Measurements from ENCODE around the gene PTPN14.

Gene PTPN14

GRCh38 chr1:214420833-214421232, 130.6 kb downstream of the PTPN14 start:
- Histone ChIP-seq H3K36me3 (replicated peaks; ENCODE audit: low read depth, low read length) (no peaks in the 10 kb centered on the region), H3K9ac (ENCODE audit: low read length) (no peak overlapping the region), H2AFZ (ENCODE audit: low read depth, low read length) (no peak overlapping the region), H3K9me3 (ENCODE audit: insufficient read depth, low read length) (no peaks in the 10 kb centered on the region), H3K79me2 (ENCODE audit: low read length) (no peaks in the 10 kb centered on the region), H4K20me1 (ENCODE audit: insufficient read depth, low read length) (no peaks in the 10 kb centered on the region), H3K4me1 (ENCODE audit: low read length) (no peaks in the 10 kb centered on the region), H3K4me3 (ENCODE audit: low read length) (no peak overlapping the region), H3K4me2 (ENCODE audit: low read length) (no peak overlapping the region), H3K27me3 (ENCODE audit: low read depth, low read length) (peaks cover 29% of the 10 kb centered on the region), H3K27ac (ENCODE audit: low read length) (no peak overlapping the region)
- TF ChIP-seq CTCF (IDR thresholded peaks at IDR 0.05; ENCODE audit: low read depth, low read length) (no peak), EZH2phosphoT487 (IDR thresholded peaks at IDR 0.05; ENCODE audit: low read depth) (no peak)

GRCh38 chr1:214420341-214420740, 131.1 kb downstream of the PTPN14 start:
- H3K79me2 ChIP-seq (ENCODE audit: low read length): no peaks in the 10 kb centered on the region
- peaks cover 29% of the 10 kb centered on the region for H3K27me3 ChIP-seq (ENCODE audit: low read depth, low read length)
- no peaks in the 10 kb centered on the region for H3K36me3 ChIP-seq (replicated peaks; ENCODE audit: low read depth, low read length)
- TF ChIP-seq EZH2phosphoT487 (IDR thresholded peaks at IDR 0.05; ENCODE audit: low read depth): no peak
- no peak for TF ChIP-seq CTCF (IDR thresholded peaks at IDR 0.05; ENCODE audit: low read depth, low read length)
- no peak overlapping the region for H3K27ac ChIP-seq (ENCODE audit: low read length)
- H3K9me3 ChIP-seq (ENCODE audit: insufficient read depth, low read length): no peaks in the 10 kb centered on the region
- no peak overlapping the region for H3K9ac ChIP-seq (ENCODE audit: low read length)
- H3K4me3 ChIP-seq (ENCODE audit: low read length): no peak overlapping the region
- no peaks in the 10 kb centered on the region for H4K20me1 ChIP-seq (ENCODE audit: insufficient read depth, low read length)
- H3K4me2 ChIP-seq (ENCODE audit: low read length): no peak overlapping the region
- no peak overlapping the region for H2AFZ ChIP-seq (ENCODE audit: low read depth, low read length)
- H3K4me1 ChIP-seq (ENCODE audit: low read length): no peaks in the 10 kb centered on the region

- H3K4me1 ChIP-seq (ENCODE audit: low read length): no peaks in the 10 kb centered on the region
- H3K9ac ChIP-seq (ENCODE audit: low read length): no peak overlapping the region
- TF ChIP-seq EZH2phosphoT487 (IDR thresholded peaks at IDR 0.05; ENCODE audit: low read depth) (no peak), CTCF (IDR thresholded peaks at IDR 0.05; ENCODE audit: low read depth, low read length) (no peak)
- peaks cover 26% of the 10 kb centered on the region for H3K27me3 ChIP-seq (ENCODE audit: low read depth, low read length)
- H3K36me3 ChIP-seq (replicated peaks; ENCODE audit: low read depth, low read length): no peaks in the 10 kb centered on the region
- H2AFZ ChIP-seq (ENCODE audit: low read depth, low read length): no peak overlapping the region
- H3K4me2 ChIP-seq (ENCODE audit: low read length): no peak overlapping the region
- H4K20me1 ChIP-seq (ENCODE audit: insufficient read depth, low read length): no peaks in the 10 kb centered on the region
- no peak overlapping the region for H3K4me3 ChIP-seq (ENCODE audit: low read length)
- no peak overlapping the region for H3K27ac ChIP-seq (ENCODE audit: low read length)
- no peaks in the 10 kb centered on the region for H3K9me3 ChIP-seq (ENCODE audit: insufficient read depth, low read length)
- H3K79me2 ChIP-seq (ENCODE audit: low read length): no peaks in the 10 kb centered on the region
Measured at GRCh38 chr1:214419650-214420049, 131.8 kb downstream of the PTPN14 start.

- Histone ChIP-seq H4K20me1 (ENCODE audit: insufficient read depth, low read length) (no peaks in the 10 kb centered on the region), H3K9ac (ENCODE audit: low read length) (no peak overlapping the region), H3K4me1 (ENCODE audit: low read length) (no peaks in the 10 kb centered on the region), H2AFZ (ENCODE audit: low read depth, low read length) (no peak overlapping the region), H3K4me3 (ENCODE audit: low read length) (no peak overlapping the region), H3K4me2 (ENCODE audit: low read length) (no peak overlapping the region), H3K36me3 (replicated peaks; ENCODE audit: low read depth, low read length) (no peaks in the 10 kb centered on the region), H3K27me3 (ENCODE audit: low read depth, low read length) (peaks cover 23% of the 10 kb centered on the region), H3K79me2 (ENCODE audit: low read length) (no peaks in the 10 kb centered on the region), H3K9me3 (ENCODE audit: insufficient read depth, low read length) (no peaks in the 10 kb centered on the region), H3K27ac (ENCODE audit: low read length) (no peak overlapping the region)
- TF ChIP-seq CTCF (IDR thresholded peaks at IDR 0.05; ENCODE audit: low read depth, low read length): no peak
- no peak for TF ChIP-seq EZH2phosphoT487 (IDR thresholded peaks at IDR 0.05; ENCODE audit: low read depth)
Measured at GRCh38 chr1:214418391-214418790, 133.0 kb downstream of the PTPN14 start.
